GM19239 (cell line): Measurements from ENCODE around the gene PRDM16.

Source experiments
- DNase-seq: peaks from one replicate; pipeline ENCODE4 v3.0.0; 2011; ENCODE audit warnings: low spot score; ENCODE audit not compliant: insufficient read length
- FAIRE-seq: peaks from 2 replicates; lab custom pipeline; 2011; peaks lifted over from hg19 to GRCh38; lab: Jason Lieb, UNC

Gene PRDM16

DNA sequence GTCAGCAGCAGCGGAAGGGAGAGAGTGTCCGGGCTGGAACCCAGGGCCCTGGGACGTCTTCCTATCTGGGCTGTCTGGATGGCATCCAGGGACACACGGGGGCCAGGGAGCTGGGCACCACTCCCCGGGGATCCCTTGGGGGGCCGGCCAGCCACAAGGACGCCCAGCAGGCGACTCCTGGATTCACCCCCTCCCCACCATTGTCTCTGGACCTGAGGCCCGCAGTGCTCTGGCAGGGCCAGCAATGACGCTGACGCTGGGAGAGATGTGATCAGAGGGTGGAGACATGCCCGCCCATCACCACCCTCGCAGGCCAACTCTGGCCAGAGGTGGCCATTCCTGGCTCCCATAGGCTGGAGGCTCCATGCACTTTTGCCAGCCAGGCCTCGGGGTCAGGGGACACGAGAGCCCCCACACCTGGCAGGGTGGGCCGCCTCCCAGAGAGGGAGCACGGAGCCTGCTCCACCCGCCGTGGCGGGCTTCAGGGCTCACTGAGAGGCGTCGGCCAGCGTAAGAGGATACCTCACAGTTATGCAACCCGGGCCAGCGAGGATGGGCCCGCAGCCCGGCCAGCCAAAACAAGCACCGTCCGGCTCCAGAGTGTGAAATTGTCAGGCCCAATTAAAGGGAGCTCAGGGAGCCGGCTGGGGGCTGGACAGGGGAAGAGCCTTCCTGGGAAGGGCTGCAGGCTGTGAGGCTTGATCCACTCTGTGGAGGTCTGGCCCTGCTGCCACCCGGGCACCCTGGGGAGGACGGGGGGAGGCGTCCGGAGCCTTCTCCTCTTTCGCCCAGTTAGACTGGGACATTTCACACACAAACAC, 37.4 kb upstream of the PRDM16 start:
- FAIRE-seq (no peak), DNase-seq (no peak)

DNA sequence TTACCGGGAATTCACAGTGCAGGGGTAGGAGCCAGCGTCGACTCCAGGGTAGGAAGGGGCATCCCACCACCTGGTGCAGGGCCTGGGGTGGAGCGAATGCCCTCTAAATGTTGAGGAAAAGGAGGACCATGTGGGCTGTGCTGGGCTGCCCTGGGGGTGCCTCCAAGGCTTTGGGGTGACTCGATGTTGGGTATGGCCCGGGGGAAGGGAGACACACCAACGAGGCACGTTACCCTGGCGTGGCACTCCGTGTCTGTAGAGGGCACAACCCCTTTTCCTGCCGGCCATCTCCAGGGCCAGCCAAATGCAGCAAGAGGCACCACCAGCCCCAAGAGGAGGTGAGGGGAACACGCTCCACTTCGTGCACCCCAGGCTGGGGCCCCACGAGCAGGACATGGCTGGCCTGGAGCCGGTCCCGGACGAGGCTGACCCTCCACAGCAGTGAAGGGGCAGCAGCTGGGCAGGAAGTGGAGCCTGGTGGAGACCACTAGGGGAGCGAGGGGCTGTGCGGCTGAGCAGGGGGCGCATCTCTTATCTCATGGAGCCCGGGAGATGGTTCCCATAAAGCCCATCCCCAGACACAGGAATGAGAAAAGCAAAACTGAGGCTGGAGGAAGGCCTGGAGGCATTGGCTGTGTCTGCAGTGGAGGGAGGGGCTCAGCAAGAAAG, 36.5 kb upstream of the PRDM16 start:
- FAIRE-seq, result no peak
- DNase-seq, result no peak

DNA sequence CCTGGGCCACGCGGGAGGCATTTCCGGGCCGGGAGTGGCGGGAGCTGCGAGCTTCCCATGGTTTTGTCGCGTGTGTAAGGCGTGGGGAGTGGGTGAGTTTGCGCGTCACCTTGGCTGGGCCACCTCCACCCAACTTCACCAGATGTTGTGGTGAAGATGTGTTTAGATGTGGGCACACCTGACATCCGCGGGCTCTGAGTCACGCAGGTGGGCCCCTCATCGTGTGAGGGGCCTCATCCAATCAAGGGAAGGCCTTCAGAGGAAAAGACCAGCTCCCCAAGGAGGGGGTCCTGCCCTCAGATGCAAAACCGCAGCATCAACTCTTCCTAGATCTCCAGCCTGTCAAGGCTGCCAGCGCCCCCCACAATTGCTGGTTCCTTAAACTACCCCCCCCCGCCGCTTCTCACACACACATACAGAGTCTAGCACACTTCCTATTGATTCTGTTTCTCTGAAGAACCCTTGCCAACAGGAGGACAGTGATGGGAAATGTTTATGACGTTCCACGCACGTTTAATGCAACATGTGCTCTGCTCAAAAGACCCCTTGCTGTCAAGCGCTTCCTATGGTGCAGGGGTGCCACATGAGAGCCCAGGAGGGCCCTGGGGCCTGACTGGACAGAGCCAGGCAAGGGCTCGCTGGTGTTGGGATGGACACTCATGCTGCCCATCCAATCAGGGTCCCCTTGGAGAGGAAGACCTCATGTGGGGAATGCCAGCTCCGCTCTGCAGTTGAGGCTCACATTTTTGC, 35.8 kb upstream of the PRDM16 start:
- DNase-seq, result no peak
- FAIRE-seq, result no peak

DNA sequence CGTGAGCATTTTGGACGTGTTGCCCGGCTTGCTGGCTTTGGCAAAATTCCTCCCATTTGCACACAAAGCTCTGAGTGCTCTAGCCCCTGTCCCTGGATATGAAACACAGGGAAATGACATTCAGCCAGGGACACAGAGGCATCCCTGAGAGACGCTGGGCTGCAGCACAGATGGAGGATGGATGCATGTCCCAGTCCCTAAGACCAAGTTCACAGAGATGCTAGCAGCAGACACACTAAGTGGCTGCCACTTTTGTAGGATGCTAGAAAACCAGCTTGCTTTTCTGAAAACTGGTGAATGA, 35.3 kb upstream of the PRDM16 start:
- no peak for FAIRE-seq
- no peak for DNase-seq

DNA sequence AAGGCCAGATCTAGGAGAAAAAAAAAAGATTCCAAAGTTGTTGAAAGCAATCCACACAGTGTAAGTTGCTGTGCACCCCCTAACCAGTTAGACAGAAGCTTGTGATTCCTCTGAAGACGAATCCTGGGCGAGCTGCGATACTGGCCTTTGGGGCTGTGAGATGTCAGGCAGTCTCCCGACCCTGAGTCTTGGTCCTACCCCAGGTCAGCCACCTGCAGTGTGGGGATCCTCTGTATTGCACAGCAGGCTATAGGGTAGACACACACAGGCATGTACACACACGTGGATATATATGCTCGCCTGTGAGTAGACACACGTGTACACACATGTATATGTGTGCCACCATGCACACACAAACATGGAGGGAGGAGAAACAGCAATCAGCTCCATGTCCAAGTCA, 34.8 kb upstream of the PRDM16 start:
- FAIRE-seq (no peak), DNase-seq (no peak)

DNA sequence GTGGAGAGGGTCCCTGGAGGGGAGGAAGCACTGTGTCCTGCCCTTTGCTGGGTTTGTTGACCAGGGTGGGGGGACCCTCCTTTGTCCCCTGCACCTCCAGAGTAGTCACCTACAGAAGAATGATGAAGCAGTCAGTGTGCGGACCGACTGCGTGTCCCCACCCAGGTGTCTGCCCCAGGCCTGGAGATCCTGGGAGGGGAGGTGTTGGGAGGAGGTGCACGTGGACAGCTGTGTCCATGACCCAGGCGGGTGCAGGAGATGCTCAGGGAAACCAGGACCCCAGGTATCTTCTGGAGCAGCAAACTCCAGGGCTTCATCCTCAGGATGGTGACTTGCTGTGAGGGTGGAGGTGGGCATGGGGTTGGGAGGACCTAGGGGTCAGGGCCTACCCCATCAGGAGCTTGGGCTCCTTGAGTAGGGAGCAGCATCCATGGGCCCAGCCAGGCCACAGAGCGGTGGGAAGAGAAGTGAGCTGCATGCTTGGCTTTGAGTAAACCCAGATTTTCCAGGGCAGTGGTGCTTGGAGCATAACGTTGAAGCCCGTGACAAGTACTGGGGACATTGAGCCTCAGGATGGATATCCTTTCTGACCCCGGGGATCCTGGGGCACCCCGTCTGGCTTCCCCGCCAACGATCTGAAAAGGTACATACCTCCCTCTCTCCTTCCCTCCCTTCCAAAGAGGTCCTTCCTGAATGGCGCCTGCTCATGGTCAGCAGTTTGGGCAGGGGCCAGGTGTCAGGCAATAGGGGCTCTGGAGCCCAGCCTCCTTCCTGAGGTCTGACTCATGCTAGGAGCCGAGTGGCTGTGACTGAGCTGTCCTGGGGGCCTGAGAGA, 34.1 kb upstream of the PRDM16 start:
- FAIRE-seq (no peak), DNase-seq (no peak)

DNA sequence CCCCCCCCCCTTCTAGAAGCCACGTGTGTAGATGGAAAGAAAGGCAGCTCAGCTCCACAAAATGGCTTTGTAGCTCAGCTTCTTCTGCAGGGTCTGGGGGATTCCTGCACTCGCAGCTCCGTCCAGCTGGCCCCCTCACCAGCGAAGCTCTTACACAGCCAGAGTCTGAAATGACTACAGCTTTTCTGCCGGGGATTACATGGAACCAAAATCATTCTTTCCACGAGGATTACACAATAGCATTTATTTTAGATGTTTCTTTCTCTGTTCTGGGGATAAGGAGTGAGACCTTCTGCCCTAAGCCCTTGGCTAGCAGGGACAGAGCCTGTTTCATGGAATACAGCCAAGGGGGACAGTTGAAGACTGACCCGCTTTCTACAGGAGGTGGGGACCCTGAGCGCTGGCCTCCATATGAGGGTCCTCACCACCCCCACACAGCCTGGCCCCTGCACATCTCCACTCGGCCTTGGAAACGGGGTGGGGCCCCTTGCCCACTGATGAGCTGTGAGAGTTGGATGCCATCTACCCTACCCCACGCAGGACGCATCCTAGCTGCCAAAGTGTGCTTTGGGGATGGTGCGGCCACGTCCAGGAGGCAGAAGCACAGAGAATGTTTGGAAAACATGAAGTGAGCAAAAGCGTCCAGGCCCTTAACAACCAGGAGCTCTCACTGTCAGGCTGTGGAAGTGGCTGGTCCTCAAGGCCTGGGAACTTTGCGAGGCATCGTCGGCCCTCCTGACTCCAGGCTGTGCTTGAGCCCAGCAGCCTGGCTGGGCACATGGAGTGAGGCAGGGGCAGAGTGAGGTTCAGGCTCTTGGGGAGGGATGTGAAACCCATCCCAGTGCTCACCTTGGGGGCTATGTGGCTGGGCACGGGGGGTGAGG, 33.2 kb upstream of the PRDM16 start:
- FAIRE-seq (no peak), DNase-seq (no peak)

DNA sequence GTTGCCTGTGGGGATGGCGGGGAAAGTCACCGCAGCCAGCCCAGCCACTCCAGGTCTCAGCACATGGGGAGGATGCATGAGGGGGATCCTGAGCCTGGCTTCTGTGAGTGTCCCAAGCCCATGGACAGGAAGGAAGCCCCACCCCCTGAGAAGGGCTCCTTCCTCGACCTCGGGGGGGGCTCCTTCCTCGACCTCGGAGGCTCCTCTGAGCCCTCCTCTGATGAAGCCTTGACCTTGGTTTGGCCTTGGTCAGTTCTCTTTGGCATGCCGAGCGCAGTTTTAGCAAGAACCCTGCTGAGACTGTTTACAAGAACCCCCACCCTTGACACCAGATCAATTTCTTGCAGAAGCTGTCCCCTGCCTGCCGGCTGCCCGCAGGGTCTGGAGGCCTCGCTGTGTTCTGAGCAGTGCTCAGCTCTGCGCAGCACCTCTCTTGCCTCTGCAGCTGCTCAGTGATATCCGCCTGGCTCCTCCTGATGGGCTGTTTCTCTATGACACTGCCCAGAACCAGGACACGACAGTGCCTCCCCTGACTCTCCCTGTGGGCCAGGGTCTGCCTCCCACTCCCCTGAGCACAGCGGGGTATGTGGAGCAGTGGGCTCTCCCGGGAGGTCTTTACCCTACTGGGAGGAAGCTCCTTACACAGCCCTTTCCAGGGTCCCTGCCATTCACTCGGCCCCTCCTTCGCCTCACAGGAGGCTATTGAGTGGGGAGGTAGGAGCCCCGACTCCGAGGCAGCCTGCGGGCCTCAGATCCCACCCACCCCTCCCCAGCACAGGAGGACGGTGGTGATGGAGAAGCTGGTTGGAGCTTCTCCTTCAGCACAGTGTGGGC, 32.3 kb upstream of the PRDM16 start:
- FAIRE-seq (no peak), DNase-seq (no peak)

DNA sequence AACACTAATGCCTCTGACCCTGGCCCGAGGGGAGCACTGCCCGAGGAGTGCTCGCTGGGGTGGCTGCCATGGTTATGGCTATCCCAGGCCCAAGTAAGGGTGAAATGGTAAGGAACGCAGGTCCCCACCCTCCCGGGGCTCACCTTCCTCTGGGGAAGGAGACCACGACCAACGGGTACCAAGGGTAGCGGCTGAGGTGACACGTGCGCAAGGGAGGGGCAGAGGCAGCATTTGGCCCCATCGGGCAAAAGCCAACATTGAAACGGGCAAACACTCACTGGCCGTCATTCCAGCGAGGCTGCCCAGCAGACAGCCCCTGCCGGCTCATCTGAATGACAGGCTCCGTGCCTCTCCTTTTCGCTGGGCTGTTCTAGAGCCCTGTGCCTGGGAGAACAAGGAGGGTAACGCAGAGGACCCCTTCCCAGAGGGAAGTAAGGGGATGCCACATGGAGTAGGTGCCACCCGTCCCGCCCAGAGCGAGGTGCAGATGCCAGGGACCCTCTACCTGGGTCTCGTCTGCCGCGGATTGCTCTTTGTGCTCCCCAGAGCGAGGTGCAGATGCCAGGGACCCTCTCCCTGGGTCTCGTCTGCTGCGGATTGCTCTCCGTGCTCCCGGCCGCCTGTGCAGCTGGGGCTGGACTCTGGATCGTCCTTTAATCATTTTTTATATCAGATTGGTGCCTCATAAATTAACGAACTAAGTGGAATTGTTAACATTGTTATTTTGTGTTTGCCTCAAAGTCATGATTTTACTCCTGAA, 31.5 kb upstream of the PRDM16 start:
- FAIRE-seq, result no peak
- DNase-seq, result no peak

DNA sequence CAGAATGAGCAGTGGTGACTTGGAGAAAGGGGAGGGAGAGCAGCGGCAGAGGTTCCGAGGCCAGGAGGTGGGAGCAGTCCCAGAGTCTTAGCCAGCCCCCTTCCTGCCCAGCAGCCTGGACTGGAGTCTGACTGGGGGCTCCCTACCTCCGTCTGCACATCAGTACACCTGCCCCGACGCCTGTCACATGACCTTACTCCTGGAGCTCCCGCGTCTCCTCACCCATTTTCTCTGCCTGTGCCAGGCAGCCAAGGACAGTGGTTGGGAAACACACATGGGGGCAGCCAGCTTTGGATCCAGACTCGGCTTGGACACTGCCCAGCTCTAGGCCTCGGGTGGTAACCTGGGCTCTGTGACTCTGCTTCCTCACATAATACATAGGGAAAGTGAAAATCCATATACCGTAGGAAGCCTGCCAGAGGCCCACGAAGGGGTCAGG, 30.9 kb upstream of the PRDM16 start:
- no peak for DNase-seq
- FAIRE-seq, result no peak

DNA sequence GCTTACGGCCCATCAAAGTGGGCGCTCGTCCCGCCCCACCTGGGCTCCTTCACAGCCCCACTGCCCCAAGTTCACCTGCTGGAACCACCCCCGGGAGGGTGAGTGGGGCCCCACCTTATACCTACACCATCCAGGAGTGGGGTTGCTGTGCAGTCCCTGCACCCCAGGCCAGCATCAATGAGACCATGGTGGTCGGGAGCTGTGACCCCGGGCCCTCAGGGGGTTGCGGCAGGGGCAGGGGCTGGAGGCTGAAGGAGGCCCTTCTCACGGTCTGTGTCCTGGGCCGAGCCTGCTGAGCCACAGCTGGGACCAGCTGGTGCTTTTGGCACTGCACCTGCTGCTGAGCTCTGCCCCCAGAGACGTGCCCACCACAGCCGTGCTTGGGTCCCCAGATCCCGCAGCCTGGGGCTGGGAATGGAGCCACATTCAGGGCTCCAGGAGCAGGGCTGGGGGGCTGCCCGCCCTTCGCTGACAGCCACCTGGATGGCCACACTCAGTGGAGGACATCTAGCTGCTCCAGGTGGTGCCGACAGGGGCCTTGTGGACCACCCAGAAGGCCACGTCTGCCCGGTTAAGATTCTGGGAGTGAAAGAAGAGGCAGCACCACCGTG, 30.3 kb upstream of the PRDM16 start:
- no peak for FAIRE-seq
- no peak for DNase-seq

DNA sequence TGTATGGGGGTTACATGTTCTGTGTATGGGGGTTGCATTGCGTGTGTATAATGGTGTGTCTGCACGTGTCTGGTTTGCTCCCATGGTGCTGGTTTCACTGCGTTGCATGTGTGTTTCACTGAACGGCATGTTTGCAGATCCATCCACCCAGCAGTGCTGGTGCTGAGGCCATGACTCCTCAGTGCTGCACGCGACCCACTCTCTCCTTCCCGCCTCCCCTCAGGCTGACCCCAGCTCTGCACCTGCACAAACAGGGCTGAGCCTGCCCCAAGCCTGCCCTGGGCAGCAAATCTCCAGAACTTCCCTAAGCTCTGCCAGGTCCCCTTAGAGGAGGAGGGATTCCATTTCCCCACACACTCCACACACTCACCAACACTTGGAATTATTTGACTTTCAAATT, 29.0 kb upstream of the PRDM16 start:
- DNase-seq (no peak), FAIRE-seq (no peak)

DNA sequence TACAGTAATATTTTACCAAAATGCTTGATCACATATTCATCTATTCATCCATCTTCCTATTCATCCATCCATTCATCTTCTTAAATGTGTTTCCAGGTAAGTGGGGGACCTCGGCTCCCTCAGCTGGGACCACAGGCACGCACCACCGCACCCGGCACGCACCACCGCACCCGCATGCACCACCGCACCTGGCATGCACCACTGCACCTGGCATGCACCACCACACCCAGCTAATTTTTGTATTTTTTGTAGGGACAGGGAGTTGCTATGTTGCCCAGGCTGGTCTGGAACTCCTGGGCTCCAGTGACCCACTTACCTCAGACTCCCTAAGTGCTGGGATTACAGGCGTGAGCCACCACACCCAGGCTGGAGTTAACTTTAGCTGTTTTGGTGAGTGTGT, 26.5 kb upstream of the PRDM16 start:
- no peak for DNase-seq
- FAIRE-seq, result no peak

DNA sequence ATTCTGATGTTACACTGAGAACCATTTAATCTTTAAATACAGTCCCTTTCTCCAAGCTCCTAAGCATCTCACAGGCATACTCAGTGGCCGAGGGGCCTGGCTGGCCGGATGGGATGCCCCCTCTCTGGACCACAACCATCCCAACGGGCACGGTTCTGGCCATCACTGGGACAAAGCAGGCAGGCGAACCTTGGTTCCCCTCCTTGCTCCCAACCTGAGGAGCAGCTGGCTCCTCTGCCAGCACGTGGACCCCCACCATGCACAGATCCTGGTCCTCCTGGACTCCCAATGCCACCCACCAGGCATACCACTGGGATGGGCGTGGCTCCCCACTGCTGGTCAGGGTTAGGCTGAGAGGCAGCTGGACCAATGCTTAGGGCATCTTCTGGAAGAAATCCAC, 19.8 kb upstream of the PRDM16 start:
- FAIRE-seq (no peak), DNase-seq (no peak)

DNA sequence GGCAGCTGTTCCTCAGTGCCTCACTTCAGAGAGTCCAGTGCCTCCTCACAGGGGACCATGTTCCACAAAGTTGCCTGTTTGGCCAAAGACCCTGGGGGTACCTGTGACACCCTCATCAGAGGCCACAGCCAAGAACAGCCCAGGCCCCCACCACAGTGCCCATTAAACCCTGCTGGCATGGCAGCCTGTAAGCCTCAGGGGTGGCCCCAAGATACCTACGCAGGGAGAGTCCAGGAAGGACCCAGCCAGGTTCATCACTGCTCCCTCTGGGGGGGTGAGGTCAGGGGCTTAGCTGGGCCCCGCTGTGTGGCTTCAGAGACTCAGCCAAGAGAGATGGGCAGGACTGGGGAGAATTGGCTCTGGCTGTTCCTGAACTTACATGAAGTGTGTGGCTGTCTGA, 19.1 kb upstream of the PRDM16 start:
- FAIRE-seq (no peak), DNase-seq (no peak)

DNA sequence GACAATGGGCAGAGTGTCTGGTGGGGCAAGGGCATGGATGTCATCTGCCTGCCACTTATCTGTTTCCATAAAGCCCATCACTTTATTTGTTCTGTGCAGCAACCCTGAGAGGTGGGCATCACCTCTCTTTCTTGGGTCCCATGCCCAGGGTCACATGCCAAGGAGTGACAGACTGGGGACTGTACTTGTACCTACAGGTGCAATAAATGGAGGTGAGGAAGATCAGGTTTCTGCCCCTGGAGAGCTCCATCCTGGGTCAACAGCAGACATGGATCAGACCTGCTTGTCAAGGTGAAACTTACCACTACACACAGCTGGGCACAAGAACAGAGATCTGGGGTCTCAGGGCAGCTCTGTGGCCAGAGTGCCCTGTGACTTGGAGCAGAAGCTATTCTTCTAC, 18.4 kb upstream of the PRDM16 start:
- no peak for FAIRE-seq

More for the DNA sequence above, 18.4 kb upstream of the PRDM16 start:
- no peak for DNase-seq
